Kidney epithelial cell (primary cell): ENCODE results near the gene HTR3E. TPM values are rescaled to one million over a fixed set of nuclear protein-coding genes. Genes with fewer than 3 reads are reported as not detected.

Source experiments
- DNase-seq: peaks from one replicate; pipeline ENCODE4 v3.0.0-alpha.2; 2010; ENCODE audit warnings: low read depth
- H3K27me3 ChIP-seq: 2 replicates; pipeline ENCODE4 v1.6.0; 2011; ENCODE audit warnings: low read length; ENCODE audit not compliant: control insufficient read depth, insufficient read depth
- H3K36me3 ChIP-seq: 2 replicates; pipeline ENCODE4 v1.5.1; 2011; ENCODE audit warnings: low read length; ENCODE audit not compliant: control insufficient read depth, insufficient read depth
- H3K4me3 ChIP-seq: 2 replicates; pipeline ENCODE4 v1.5.1; 2011; ENCODE audit warnings: low read depth, mild to moderate bottlenecking, control low read depth, low read length
- total RNA-seq: library from RNA; depleted of rRNA; stranded (reverse); fragments of >200 nt; gene quantifications from 2 replicates; pipeline ENCODE4 v1.2.3, GENCODE V29; 2015
- TF ChIP-seq, protein P1 (sequence below): IDR thresholded peaks from 2 replicates; pipeline ENCODE4 v1.5.1; 2011; ENCODE audit warnings: mild to moderate bottlenecking, moderate library complexity, low read length, control low read depth, inconsistent platforms; ENCODE audit not compliant: insufficient read depth, poor library complexity, severe bottlenecking

HTR3E gene
- total RNA-seq, 1 donor from 2014 or later, result not detected

GRCh38 chr3:184134746-184135148 lies 37.9 kb downstream of the HTR3E start:
- TF ChIP-seq, protein P1, sequence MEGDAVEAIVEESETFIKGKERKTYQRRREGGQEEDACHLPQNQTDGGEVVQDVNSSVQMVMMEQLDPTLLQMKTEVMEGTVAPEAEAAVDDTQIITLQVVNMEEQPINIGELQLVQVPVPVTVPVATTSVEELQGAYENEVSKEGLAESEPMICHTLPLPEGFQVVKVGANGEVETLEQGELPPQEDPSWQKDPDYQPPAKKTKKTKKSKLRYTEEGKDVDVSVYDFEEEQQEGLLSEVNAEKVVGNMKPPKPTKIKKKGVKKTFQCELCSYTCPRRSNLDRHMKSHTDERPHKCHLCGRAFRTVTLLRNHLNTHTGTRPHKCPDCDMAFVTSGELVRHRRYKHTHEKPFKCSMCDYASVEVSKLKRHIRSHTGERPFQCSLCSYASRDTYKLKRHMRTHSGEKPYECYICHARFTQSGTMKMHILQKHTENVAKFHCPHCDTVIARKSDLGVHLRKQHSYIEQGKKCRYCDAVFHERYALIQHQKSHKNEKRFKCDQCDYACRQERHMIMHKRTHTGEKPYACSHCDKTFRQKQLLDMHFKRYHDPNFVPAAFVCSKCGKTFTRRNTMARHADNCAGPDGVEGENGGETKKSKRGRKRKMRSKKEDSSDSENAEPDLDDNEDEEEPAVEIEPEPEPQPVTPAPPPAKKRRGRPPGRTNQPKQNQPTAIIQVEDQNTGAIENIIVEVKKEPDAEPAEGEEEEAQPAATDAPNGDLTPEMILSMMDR, result no peak
- Histone ChIP-seq H3K27me3 (no peaks in the 10 kb centered on the region), H3K36me3 (no peaks in the 10 kb centered on the region), H3K4me3 (peak overlapping the region; percentile 83)
- DNase-seq, result no peak

DNA sequence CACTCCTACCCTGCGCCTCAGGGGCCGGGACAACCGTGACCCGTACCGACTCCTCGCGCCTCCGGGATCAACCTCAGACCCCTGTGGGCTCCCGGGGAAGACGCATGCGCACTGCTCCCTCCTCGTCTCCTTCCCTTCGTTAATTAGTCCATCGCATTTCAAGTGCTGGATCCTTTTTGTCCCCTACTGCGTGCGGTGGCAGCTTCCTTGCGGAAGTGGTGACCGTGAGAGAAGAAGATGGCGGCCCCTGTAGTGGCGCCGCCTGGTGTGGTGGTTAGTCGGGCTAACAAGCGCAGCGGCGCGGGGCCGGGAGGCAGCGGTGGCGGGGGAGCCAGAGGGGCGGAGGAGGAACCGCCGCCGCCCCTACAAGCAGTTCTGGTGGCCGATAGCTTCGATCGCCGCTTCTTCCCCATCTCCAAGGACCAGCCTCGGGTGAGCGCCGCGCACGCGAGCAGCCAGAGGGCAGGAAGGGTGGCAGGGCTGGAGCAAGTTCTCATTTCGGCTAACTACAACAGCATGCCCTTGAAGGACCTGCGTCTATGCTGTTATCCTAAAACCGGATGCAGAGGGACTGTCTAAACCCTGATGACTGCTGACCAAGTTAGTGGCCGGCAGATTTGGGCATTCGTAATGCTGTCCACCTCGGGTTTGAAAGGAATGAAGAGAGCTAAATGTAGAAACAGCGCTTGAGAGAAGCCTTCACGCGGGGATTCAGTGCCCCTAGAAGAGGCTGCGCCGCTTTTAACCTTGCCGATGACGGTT lies 38.5 kb downstream of the HTR3E start, which contains the start of gene EIF2B5:
Gene EIF2B5 (plus strand): TSS at position 210 of the 762 bp plus-strand sequence. CDS start 28 bp downstream, at position 238.
- peak; percentile 76 for DNase-seq
- Histone ChIP-seq H3K36me3 (no peaks in the 10 kb centered on the region), H3K27me3 (no peaks in the 10 kb centered on the region), H3K4me3 (peak within 1 kb of the TSS; percentile 83)
- TF ChIP-seq, protein P1, result peak; percentile 44

DNA sequence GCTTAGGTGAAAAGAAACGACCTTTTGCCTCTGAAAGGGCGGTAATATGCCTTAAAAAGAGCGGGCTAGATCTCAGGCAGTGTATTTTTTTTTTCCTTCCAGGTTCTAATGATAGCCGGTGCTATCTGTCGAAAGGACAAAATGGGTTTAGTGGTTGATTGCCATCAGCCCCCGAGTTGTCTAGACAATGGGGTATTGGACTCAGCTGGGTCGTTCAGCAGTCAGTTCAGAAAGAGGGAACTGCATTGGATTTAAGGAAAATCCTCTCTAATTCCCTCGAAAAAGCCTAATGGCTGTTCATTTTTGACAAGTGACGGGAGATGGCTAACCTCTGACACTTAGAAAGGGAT lies 39.0 kb downstream of the HTR3E start:
- H3K4me3 ChIP-seq, result peak overlapping the region; percentile 83
- DNase-seq, result no peak
- no peaks in the 10 kb centered on the region for H3K36me3 ChIP-seq
- H3K27me3 ChIP-seq, result no peaks in the 10 kb centered on the region
- TF ChIP-seq, protein P1, result no peak

GRCh38 chr3:184140436-184140835 lies 43.6 kb downstream of the HTR3E start:
- TF ChIP-seq, protein P1, result no peak
- no peak overlapping the region for H3K4me3 ChIP-seq
- H3K27me3 ChIP-seq, result no peaks in the 10 kb centered on the region
- peaks cover 5% of the 10 kb centered on the region for H3K36me3 ChIP-seq
- no peak for DNase-seq

DNA sequence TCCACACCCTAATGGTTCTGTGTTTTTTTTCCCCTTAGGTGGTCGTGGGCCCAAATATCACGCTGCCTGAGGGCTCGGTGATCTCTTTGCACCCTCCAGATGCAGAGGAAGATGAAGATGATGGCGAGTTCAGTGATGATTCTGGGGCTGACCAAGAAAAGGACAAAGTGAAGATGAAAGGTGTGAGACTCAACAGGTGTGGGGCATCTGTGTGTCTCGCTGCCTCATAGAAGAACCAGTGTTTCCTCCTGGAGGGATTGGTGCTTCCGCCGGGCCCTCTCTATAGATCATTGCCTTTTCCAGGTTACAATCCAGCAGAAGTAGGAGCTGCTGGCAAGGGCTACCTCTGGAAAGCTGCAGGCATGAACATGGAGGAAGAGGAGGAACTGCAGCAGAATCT lies 45.3 kb downstream of the HTR3E start:
- TF ChIP-seq, protein P1, result no peak
- Histone ChIP-seq H3K36me3 (peaks cover 5% of the 10 kb centered on the region), H3K4me3 (no peak overlapping the region), H3K27me3 (no peaks in the 10 kb centered on the region)
- DNase-seq, result no peak

DNA sequence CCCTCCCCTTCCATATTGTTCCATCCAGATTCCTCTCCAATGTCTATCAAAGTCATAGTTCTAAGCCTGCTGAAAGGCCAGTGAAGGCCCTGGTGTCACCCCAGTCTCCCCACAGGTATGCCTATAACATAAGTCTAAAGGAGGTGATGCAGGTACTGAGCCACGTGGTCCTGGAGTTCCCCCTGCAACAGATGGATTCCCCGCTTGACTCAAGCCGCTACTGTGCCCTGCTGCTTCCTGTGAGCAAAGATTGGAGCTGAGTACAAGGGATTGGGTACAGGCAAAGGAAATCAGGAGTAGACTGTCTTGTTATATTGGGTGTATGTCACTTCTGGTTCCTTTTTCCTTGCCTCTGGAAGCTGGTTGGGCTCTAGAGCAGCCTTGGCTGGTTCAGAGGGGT lies 46.5 kb downstream of the HTR3E start:
- peaks cover 5% of the 10 kb centered on the region for H3K36me3 ChIP-seq
- H3K4me3 ChIP-seq, result no peak overlapping the region
- DNase-seq, result no peak
- no peaks in the 10 kb centered on the region for H3K27me3 ChIP-seq
- TF ChIP-seq, protein P1, result no peak
